ENCODE data around the gene PHOSPHO2.
A peak's percentile ranks its signal among the peaks of the same experiment; 100 is the strongest.

Gene PHOSPHO2

GRCh38 chr2:169716938-169717690 lies 22.8 kb downstream of the PHOSPHO2 start:
- DNase-seq (ENCODE audit: low spot score), result no peak

GRCh38 chr2:169717691-169718063 lies 23.4 kb downstream of the PHOSPHO2 start:
- no peak for DNase-seq (ENCODE audit: low spot score)

GRCh38 chr2:169718930-169719504 lies 24.7 kb downstream of the PHOSPHO2 start:
- no peak for DNase-seq (ENCODE audit: low spot score)

- DNase-seq (ENCODE audit: low spot score), result no peak
These were observed 26.7 kb downstream of the PHOSPHO2 start for GRCh38 chr2:169721016-169721415.

- DNase-seq (ENCODE audit: low spot score), result no peak
These were observed 32.8 kb downstream of the PHOSPHO2 start for GRCh38 chr2:169727065-169727464.

GRCh38 chr2:169729274-169729605 lies 35.0 kb downstream of the PHOSPHO2 start:
- DNase-seq (ENCODE audit: low spot score), result no peak

- DNase-seq (ENCODE audit: low spot score), result no peak
These were observed 37.8 kb downstream of the PHOSPHO2 start for GRCh38 chr2:169732075-169732474.

GRCh38 chr2:169732583-169733358 lies 38.5 kb downstream of the PHOSPHO2 start:
- DNase-seq (ENCODE audit: low spot score), result no peak

GRCh38 chr2:169734169-169734847 lies 40.0 kb downstream of the PHOSPHO2 start:
- DNase-seq (ENCODE audit: low spot score), result peak; percentile 76

GRCh38 chr2:169735623-169736022 lies 41.4 kb downstream of the PHOSPHO2 start:
- DNase-seq (ENCODE audit: low spot score), result no peak

- DNase-seq (ENCODE audit: low spot score), result no peak
These were observed 42.6 kb downstream of the PHOSPHO2 start for GRCh38 chr2:169736902-169737301.

GRCh38 chr2:169738566-169739229 lies 44.4 kb downstream of the PHOSPHO2 start:
- no peak for DNase-seq (ENCODE audit: low spot score)

GRCh38 chr2:169739351-169739750 lies 45.1 kb downstream of the PHOSPHO2 start:
- no peak for DNase-seq (ENCODE audit: low spot score)

- DNase-seq (ENCODE audit: low spot score), result no peak
These were observed 49.3 kb downstream of the PHOSPHO2 start for GRCh38 chr2:169743549-169743948.

GRCh38 chr2:169746240-169746639 lies 52.0 kb downstream of the PHOSPHO2 start:
- DNase-seq (ENCODE audit: low spot score), result no peak

GRCh38 chr2:169748319-169748718 lies 54.0 kb downstream of the PHOSPHO2 start:
- DNase-seq (ENCODE audit: low spot score), result no peak
